ENCODE data around the gene SCAPER.

SCAPER gene

GRCh38 chr15:76342058-76342381 is 563.1 kb downstream of the SCAPER start:
- POLR2A ChIA-PET = no interaction called here
- CTCF ChIA-PET = interaction anchor here (0.9 to 2.7 kb wide), 3 partner anchors 12 to 41 kb away, joined by 3 to 12 read pairs (median 3); no protein-coding TSS in a partner anchor
- DNase-seq (ENCODE audit: extremely low spot score) = no peak
- no peak for TF ChIP-seq CTCF (IDR thresholded peaks at IDR 0.05; ENCODE audit: control extremely low read depth, extremely low read depth, low read depth, missing control alignments)

GRCh38 chr15:76341366-76342057 is 563.6 kb downstream of the SCAPER start:
- CTCF ChIA-PET = interaction anchor here (0.8 to 2.7 kb wide), 4 partner anchors 11 to 150 kb away, joined by 3 to 12 read pairs (median 4); no protein-coding TSS in a partner anchor
- DNase-seq (ENCODE audit: extremely low spot score) = no peak
- TF ChIP-seq CTCF (IDR thresholded peaks at IDR 0.05; ENCODE audit: control extremely low read depth, extremely low read depth, low read depth, missing control alignments) = no peak
- POLR2A ChIA-PET = no interaction called here

GRCh38 chr15:76340803-76341365 is 564.3 kb downstream of the SCAPER start:
- DNase-seq (ENCODE audit: extremely low spot score) = peak; percentile 58
- peak; percentile 42 for TF ChIP-seq CTCF (IDR thresholded peaks at IDR 0.05; ENCODE audit: control extremely low read depth, extremely low read depth, low read depth, missing control alignments)
- POLR2A ChIA-PET = no interaction called here
- CTCF ChIA-PET = interaction anchor here (0.8 to 2.7 kb wide), 4 partner anchors 10 to 153 kb away, joined by 3 to 12 read pairs (median 4); no protein-coding TSS in a partner anchor

GRCh38 chr15:76340198-76340802 is 564.8 kb downstream of the SCAPER start:
- TF ChIP-seq CTCF (IDR thresholded peaks at IDR 0.05; ENCODE audit: control extremely low read depth, extremely low read depth, low read depth, missing control alignments) = no peak
- CTCF ChIA-PET = interaction anchor here (0.8 to 2.7 kb wide), 3 partner anchors 10 to 153 kb away, joined by 3 to 12 read pairs (median 4); no protein-coding TSS in a partner anchor
- POLR2A ChIA-PET = interaction anchor here (0.5 to 0.7 kb wide), 2 partner anchors 153 to 199 kb away, joined by 3 to 8 read pairs; no protein-coding TSS in a partner anchor
- peak; percentile 40 for DNase-seq (ENCODE audit: extremely low spot score)

- peak; percentile 48 for DNase-seq (ENCODE audit: extremely low spot score)
- no peak for TF ChIP-seq CTCF (IDR thresholded peaks at IDR 0.05; ENCODE audit: control extremely low read depth, extremely low read depth, low read depth, missing control alignments)
- POLR2A ChIA-PET = interaction anchor here (0.5 to 0.7 kb wide), 2 partner anchors 152 to 200 kb away, joined by 3 to 8 read pairs; no protein-coding TSS in a partner anchor
- CTCF ChIA-PET = interaction anchor here (2.7 kb wide), 1 partner anchor 9 kb away, joined by 12 read pairs; no protein-coding TSS in a partner anchor
Measured at GRCh38 chr15:76339305-76340197, 565.6 kb downstream of the SCAPER start.
